Metanephros (tissue), 1 donor: ENCODE data around the gene FAM216B. TPM values are rescaled to one million over a fixed set of nuclear protein-coding genes. Genes with fewer than 3 reads are reported as not detected.

Experiments used
- total RNA-seq: library from RNA; depleted of rRNA; stranded (reverse); fragments of >200 nt; gene quantifications from one replicate; pipeline ENCODE4 v1.2.3, GENCODE V29; 2014

The FAM216B gene
- not detected for total RNA-seq

GRCh38 chr13:42781352-42781751 is at the start of gene FAM216B:
Gene FAM216B, plus strand, starts transcription at chr13:42781584. Its CDS starts 2,484 bp downstream, at chr13:42784068.

Other genes with a start within 250 kb of the FAM216B start
- gene TNFSF11, start 207.4 kb upstream of the FAM216B start, total RNA-seq = 0.12 TPM
- 7.7 TPM for gene EPSTI1, start 210.7 kb downstream of the FAM216B start, total RNA-seq
- gene DNAJC15, start 242.0 kb downstream of the FAM216B start, total RNA-seq = 24.0 TPM